ENCODE measurements around the gene TRPM2.
"Not testable (repeated sequence)": the region's sequence is repeated elsewhere in the genome, so short reads cannot be mapped to it uniquely, and the experiment has no call there.

The TRPM2 gene

GRCh38 chr21:44398499-44398898, 45.1 kb downstream of the TRPM2 start:
- no peak for DNase-seq

GRCh38 chr21:44399151-44399954, 45.9 kb downstream of the TRPM2 start:
- DNase-seq, result no peak

GRCh38 chr21:44399955-44400790, 46.8 kb downstream of the TRPM2 start:
- DNase-seq, result no peak

GRCh38 chr21:44400791-44401385, 47.5 kb downstream of the TRPM2 start:
- no peak for DNase-seq

- no peak for DNase-seq
These were observed 48.2 kb downstream of the TRPM2 start for GRCh38 chr21:44401386-44402160.

GRCh38 chr21:44402323-44403105, 49.1 kb downstream of the TRPM2 start:
- no peak for DNase-seq

- no peak for DNase-seq
These were observed 49.9 kb downstream of the TRPM2 start for GRCh38 chr21:44403106-44404020.

GRCh38 chr21:44404482-44404881, 51.1 kb downstream of the TRPM2 start:
- not testable (repeated sequence) for DNase-seq

GRCh38 chr21:44405091-44405947, 51.9 kb downstream of the TRPM2 start:
- DNase-seq, result no peak

GRCh38 chr21:44405948-44406872, 52.8 kb downstream of the TRPM2 start:
- no peak for DNase-seq

- DNase-seq, result no peak
These were observed 53.5 kb downstream of the TRPM2 start for GRCh38 chr21:44406953-44407352.

- DNase-seq, result peak; percentile 85
These were observed 54.1 kb downstream of the TRPM2 start for GRCh38 chr21:44407493-44407892.

- DNase-seq, result no peak
These were observed 54.8 kb downstream of the TRPM2 start for GRCh38 chr21:44408226-44408625.

- DNase-seq, result no peak
These were observed 60.3 kb downstream of the TRPM2 start for GRCh38 chr21:44413566-44414290.

GRCh38 chr21:44414291-44415072, 61.1 kb downstream of the TRPM2 start:
- no peak for DNase-seq

GRCh38 chr21:44415073-44416025, 61.9 kb downstream of the TRPM2 start:
- no peak for DNase-seq

Measured in MV-4-11 (cell line).